ENCODE results near the gene HSH2D. TPM values are rescaled to one million over a fixed set of nuclear protein-coding genes. Genes with fewer than 3 reads are reported as not detected.
"Not testable (repeated sequence)": the region's sequence is repeated elsewhere in the genome, so short reads cannot be mapped to it uniquely, and the experiment has no call there.

HSH2D gene
- total and polyA plus RNA-seq, 8 donors, result 2.2 to 13.2 (median 4.5) TPM

- Histone ChIP-seq H3K4me1 (peaks cover 9 to 20% (median 11%) of the 10 kb centered on the region in 3 donors), H3K27me3 (no peaks in the 10 kb centered on the region), H3K4me3 (no peak overlapping the region), H3K36me3 (peaks cover 0 to 8% (median under 1%) of the 10 kb centered on the region in 3 donors), H3K27ac (no peak overlapping the region), H3K9me3 (no peaks in the 10 kb centered on the region)
- ATAC-seq, result no peak
- 88 to 96% methylated on average over 3 of the region's 3 CpGs for WGBS, 2 donors
- DNase-seq, result peak in 1 of 6 donors; percentile 4
- no peak for TF ChIP-seq CTCF (IDR thresholded peaks at IDR 0.05)
- intact Hi-C loops (cut with DNase I), result no loop called here
- no peak for FAIRE-seq
Measured at GRCh38 chr19:16113727-16114126, 29.8 kb upstream of the HSH2D start.

GRCh38 chr19:16115301-16116039 lies 28.0 kb upstream of the HSH2D start:
- 78 to 83% methylated on average over 9 of the region's 9 CpGs for WGBS, 2 donors
- ATAC-seq (no peak), DNase-seq (peak in 1 of 6 donors; percentile 26), FAIRE-seq (no peak)
- Histone ChIP-seq H3K27me3 (no peaks in the 10 kb centered on the region), H3K27ac (no peak overlapping the region), H3K36me3 (peaks cover 0 to 22% (median 3%) of the 10 kb centered on the region in 3 donors), H3K4me1 (peaks cover 9 to 20% (median 11%) of the 10 kb centered on the region in 3 donors), H3K4me3 (no peak overlapping the region), H3K9me3 (no peaks in the 10 kb centered on the region)
- intact Hi-C loops (cut with DNase I), result no loop called here
- TF ChIP-seq CTCF (IDR thresholded peaks at IDR 0.05), result no peak

- Histone ChIP-seq H3K36me3 (peaks cover 0 to 26% (median 3%) of the 10 kb centered on the region in 3 donors), H3K9me3 (no peaks in the 10 kb centered on the region), H3K4me3 (no peak overlapping the region), H3K4me1 (peaks cover 5 to 20% (median 11%) of the 10 kb centered on the region in 3 donors), H3K27ac (no peak overlapping the region), H3K27me3 (no peaks in the 10 kb centered on the region)
- no peak for DNase-seq
- no peak for TF ChIP-seq CTCF (IDR thresholded peaks at IDR 0.05)
- ATAC-seq, result no peak
- FAIRE-seq, result no peak
- WGBS, 2 donors, result 55 to 61% methylated on average over 4 of the region's 4 CpGs
- intact Hi-C loops (cut with DNase I), result no loop called here
Measured at GRCh38 chr19:16116067-16116466, 27.4 kb upstream of the HSH2D start.

- no peak overlapping the region for H3K27ac ChIP-seq
- H3K27me3 ChIP-seq, result no peaks in the 10 kb centered on the region
- H3K9me3 ChIP-seq, result no peaks in the 10 kb centered on the region
- ATAC-seq (no peak), DNase-seq (no peak), FAIRE-seq (no peak)
- intact Hi-C loops (cut with DNase I), result no loop called here
- H3K4me3 ChIP-seq, result no peak overlapping the region
- peaks cover 5 to 41% (median 10%) of the 10 kb centered on the region in 3 donors for H3K36me3 ChIP-seq
- H3K4me1 ChIP-seq, result peaks cover under 1 to 15% (median 11%) of the 10 kb centered on the region in 3 donors
- 92 to 93% methylated on average over 11 of the region's 11 CpGs for WGBS, 2 donors
- no peak for TF ChIP-seq CTCF (IDR thresholded peaks at IDR 0.05)
Measured at GRCh38 chr19:16117594-16118033, 25.9 kb upstream of the HSH2D start.

- Histone ChIP-seq H3K27me3 (no peaks in the 10 kb centered on the region), H3K9me3 (no peaks in the 10 kb centered on the region), H3K4me1 (peaks cover 0 to 6% (median 3%) of the 10 kb centered on the region in 3 donors), H3K4me3 (no peak overlapping the region), H3K36me3 (peaks cover 5 to 51% (median 18%) of the 10 kb centered on the region in 3 donors), H3K27ac (no peak overlapping the region)
- intact Hi-C loops (cut with DNase I), result no loop called here
- TF ChIP-seq CTCF (IDR thresholded peaks at IDR 0.05), result no peak
- FAIRE-seq (no peak), DNase-seq (peak in 2 of 6 donors; percentile 31 to 34), ATAC-seq (peak in 3 of 4 donors; percentile 17 to 77 (median 61))
- WGBS, 2 donors, result 86 to 90% methylated on average over 12 of the region's 12 CpGs
Measured at GRCh38 chr19:16118489-16119033, 24.9 kb upstream of the HSH2D start.

GRCh38 chr19:16119075-16119857 lies 24.2 kb upstream of the HSH2D start:
- H3K27ac ChIP-seq; FAIRE-seq; intact Hi-C loops (cut with DNase I); H3K4me1 ChIP-seq; H3K27me3 ChIP-seq; H3K4me3 ChIP-seq; H3K9me3 ChIP-seq: not testable (repeated sequence)
- DNase-seq (peak in 1 of 6 donors; percentile 5), ATAC-seq (peak in 2 of 4 donors; percentile 42 to 59)
- 88 to 89% methylated on average over 19 of the region's 19 CpGs for WGBS, 2 donors
- H3K36me3 ChIP-seq, result peaks cover 5 to 58% (median 18%) of the 10 kb centered on the region in 3 donors

Measured in pancreas (tissue), 10 donors.